Duodenal mucosa (tissue), 2 donors: ENCODE results near the gene KCNN4.
"Not testable (repeated sequence)": the region's sequence is repeated elsewhere in the genome, so short reads cannot be mapped to it uniquely, and the experiment has no call there.

Experiments
- H3K27ac ChIP-seq: one replicate; pipeline ENCODE4 v1.7.0; 2013; ENCODE audit warnings: low read depth, low read length
- H3K27me3 ChIP-seq, 2 donors: one replicate each; pipeline ENCODE4 v1.7.0; 2013; ENCODE audit warnings: low read length in 2 of 2, control low read depth in 1 of 2; ENCODE audit not compliant: insufficient read depth in 2 of 2, control insufficient read depth in 1 of 2
- H3K36me3 ChIP-seq, 2 donors: one replicate each; pipeline ENCODE4 v1.7.0; 2013; ENCODE audit warnings: low read length in 2 of 2, control low read depth in 1 of 2; ENCODE audit not compliant: insufficient read depth in 2 of 2, control insufficient read depth in 1 of 2
- H3K4me1 ChIP-seq, 2 donors: one replicate each; pipeline ENCODE4 v1.7.0; 2013; ENCODE audit warnings: low read length in 2 of 2, control low read depth in 1 of 2; ENCODE audit not compliant: insufficient read depth in 2 of 2, control insufficient read depth in 1 of 2
- H3K4me3 ChIP-seq, 2 donors: one replicate each; pipeline ENCODE4 v1.7.0; 2013; ENCODE audit warnings: low read length in 2 of 2, low read depth in 1 of 2
- H3K9ac ChIP-seq, 2 donors: one replicate each; pipeline ENCODE4 v1.7.0; 2013; ENCODE audit warnings: low read length in 2 of 2, low read depth in 1 of 2
- H3K9me3 ChIP-seq, 2 donors: one replicate each; pipeline ENCODE4 v1.7.0; 2013; ENCODE audit warnings: low read length in 2 of 2, control low read depth in 1 of 2; ENCODE audit not compliant: control insufficient read depth in 1 of 2

The KCNN4 gene

GRCh38 chr19:43765109-43765876 is 15.5 kb downstream of the KCNN4 start:
- peaks cover 14% of the 10 kb centered on the region in 2 donors for H3K4me1 ChIP-seq
- no peaks in the 10 kb centered on the region for H3K27me3 ChIP-seq
- no peak overlapping the region for H3K27ac ChIP-seq
- no peak overlapping the region for H3K4me3 ChIP-seq
- no peaks in the 10 kb centered on the region for H3K9me3 ChIP-seq
- H3K36me3 ChIP-seq, result peaks cover 0 to 5% of the 10 kb centered on the region in 2 donors
- H3K9ac ChIP-seq, result peak overlapping the region in 1 of 2 donors; percentile 12

GRCh38 chr19:43764684-43765083 is 16.1 kb downstream of the KCNN4 start:
- H3K9me3 ChIP-seq, H3K27ac ChIP-seq, H3K36me3 ChIP-seq, H3K4me3 ChIP-seq, H3K27me3 ChIP-seq: not testable (repeated sequence)
- Histone ChIP-seq H3K4me1 (peaks cover 14% of the 10 kb centered on the region in 2 donors), H3K9ac (peak overlapping the region in 1 of 2 donors; percentile 12)

DNA sequence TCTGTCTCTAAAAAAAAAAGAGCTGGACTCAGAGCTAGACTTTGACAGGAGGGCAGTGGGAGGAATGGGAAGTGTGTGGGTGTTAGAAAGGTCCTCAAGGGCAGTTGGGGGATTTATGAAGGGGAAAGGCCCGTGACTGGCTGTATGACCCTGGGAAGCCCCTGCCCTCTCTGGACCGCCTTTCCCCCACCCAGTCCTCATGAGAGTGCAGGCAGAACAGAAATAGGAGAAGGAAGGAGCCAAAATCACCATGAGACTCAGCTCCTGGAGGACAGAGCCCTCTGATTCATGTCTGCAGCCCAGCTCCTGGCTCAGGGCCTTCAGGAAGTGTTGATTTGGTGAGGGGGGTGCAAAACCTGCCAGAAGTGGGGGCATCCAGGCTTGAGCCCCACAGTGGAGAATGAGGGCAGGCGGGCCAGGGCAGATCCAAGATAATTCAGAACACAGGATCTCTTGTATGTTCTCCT is 17.3 kb downstream of the KCNN4 start:
- no peak overlapping the region for H3K27ac ChIP-seq
- peaks cover 14% of the 10 kb centered on the region in 2 donors for H3K4me1 ChIP-seq
- H3K9me3 ChIP-seq, result no peaks in the 10 kb centered on the region
- no peaks in the 10 kb centered on the region for H3K27me3 ChIP-seq
- H3K36me3 ChIP-seq, result no peaks in the 10 kb centered on the region
- H3K9ac ChIP-seq, result no peak overlapping the region
- H3K4me3 ChIP-seq, result no peak overlapping the region

DNA sequence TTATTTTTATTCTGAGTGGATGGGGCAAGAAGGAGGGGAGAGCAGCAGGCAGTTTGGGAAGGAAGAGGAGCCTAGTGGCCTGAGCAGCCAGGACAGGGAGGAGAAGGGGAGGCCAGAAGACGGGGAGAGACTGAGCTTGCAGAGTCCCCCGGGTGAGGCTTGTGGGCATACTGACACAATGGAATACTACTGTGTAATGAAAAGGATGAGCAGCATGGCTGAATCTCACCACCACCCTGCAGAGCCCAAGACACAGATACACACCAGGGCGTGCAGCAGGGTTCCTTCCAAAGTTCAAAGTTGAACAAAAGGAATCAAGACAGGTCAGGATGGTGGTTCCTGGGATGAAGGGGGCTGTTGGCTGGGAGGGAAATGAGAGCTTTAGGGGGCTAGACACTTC is 18.0 kb downstream of the KCNN4 start:
- peaks cover 14% of the 10 kb centered on the region in 2 donors for H3K4me1 ChIP-seq

GRCh38 chr19:43760941-43761340 is 19.8 kb downstream of the KCNN4 start:
- Histone ChIP-seq H3K9me3 (no peaks in the 10 kb centered on the region), H3K27me3 (no peaks in the 10 kb centered on the region), H3K4me1 (peaks cover 9 to 14% of the 10 kb centered on the region in 2 donors), H3K9ac (no peak overlapping the region), H3K27ac (no peak overlapping the region), H3K36me3 (no peaks in the 10 kb centered on the region), H3K4me3 (no peak overlapping the region)

More for the DNA sequence above, 18.0 kb downstream of the KCNN4 start:
- Histone ChIP-seq H3K9me3 (no peaks in the 10 kb centered on the region), H3K27ac (no peak overlapping the region), H3K27me3 (no peaks in the 10 kb centered on the region), H3K9ac (no peak overlapping the region), H3K36me3 (no peaks in the 10 kb centered on the region), H3K4me3 (no peak overlapping the region)

- Histone ChIP-seq H3K4me3 (no peak overlapping the region), H3K4me1 (peaks cover 3 to 5% of the 10 kb centered on the region in 2 donors), H3K27ac (no peak overlapping the region), H3K27me3 (no peaks in the 10 kb centered on the region), H3K36me3 (no peaks in the 10 kb centered on the region), H3K9me3 (no peaks in the 10 kb centered on the region), H3K9ac (no peak overlapping the region)
Measured at GRCh38 chr19:43759515-43759914, 21.3 kb downstream of the KCNN4 start.

DNA sequence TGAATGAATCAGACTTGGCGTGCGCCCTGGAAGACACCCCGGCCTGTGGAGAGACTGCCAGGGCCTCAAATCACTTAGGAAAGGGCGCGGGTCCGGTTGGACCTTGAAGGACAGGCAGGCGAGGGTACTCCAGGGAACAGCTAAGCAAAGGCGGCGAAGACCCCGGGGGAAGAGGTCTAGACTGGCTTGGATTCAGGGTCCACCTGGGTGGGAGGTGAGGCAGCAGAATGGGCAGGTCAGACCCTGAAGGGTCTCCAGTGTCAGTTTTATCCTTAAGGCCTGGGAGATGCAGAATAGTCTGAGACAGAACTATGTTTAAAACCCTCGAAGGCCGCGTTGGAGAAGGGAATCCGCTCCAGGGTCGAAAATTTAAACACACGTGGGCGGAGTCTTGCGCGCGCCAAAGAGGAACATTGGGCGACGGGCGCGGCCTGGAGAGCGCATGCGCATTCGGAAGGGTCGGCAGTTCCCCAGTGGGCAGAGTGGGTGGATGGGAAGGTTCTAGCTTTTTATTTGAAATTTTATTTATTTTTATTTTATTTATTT is 25.4 kb downstream of the KCNN4 start:
- H3K27me3 ChIP-seq, result no peaks in the 10 kb centered on the region
- peaks cover 21 to 22% of the 10 kb centered on the region in 2 donors for H3K4me1 ChIP-seq
- H3K9ac ChIP-seq, result peak overlapping the region; percentile 83 to 92
- no peaks in the 10 kb centered on the region for H3K9me3 ChIP-seq
- H3K4me3 ChIP-seq, result peak overlapping the region; percentile 85 to 97
- H3K27ac ChIP-seq, result peak overlapping the region; percentile 100
- H3K36me3 ChIP-seq, result peaks cover 4 to 9% of the 10 kb centered on the region in 2 donors

DNA sequence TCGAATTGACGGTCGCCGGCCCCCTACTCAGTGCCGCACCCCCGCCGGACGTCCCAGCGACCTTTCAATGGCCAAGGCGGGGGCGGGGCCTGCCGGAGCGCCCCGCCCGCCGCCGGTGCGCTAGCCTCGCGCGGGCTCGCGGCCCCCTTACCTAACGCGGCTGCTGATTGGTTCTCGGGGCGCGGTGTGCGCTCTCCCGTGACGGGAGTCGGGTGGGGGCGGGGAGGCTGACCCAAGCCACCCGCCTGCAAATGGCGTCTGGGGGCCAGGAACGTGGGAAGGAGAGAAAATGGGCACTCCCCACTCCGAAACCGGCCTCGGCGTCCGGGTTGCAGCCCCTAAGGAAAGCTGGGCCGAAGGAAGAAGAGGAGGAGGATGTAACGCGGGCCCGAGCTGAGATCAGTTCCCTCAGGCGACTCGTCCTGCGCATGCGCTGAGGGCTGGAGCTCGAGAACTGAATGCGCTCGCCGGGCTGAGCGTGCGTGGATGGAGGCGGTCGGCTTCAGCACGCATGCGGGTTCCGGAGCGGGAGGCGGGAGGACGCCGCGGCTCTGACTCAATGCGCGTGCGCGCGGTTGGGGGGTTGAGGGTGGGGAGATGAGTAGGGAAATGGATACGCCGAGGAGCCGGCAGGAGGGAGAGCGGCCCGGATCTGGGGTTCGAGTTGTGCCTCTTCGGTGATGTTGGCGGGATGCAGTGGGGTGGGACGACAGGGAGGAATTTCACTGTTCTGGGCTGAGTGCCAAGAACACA is 26.1 kb downstream of the KCNN4 start, which contains the start of gene SMG9:
TSS of gene SMG9 (minus strand) at position 460 of the 753 bp plus-strand sequence. CDS start 4,221 bp downstream, outside the sequence.
- Histone ChIP-seq H3K9ac (peak within 1 kb of the TSS; percentile 83 to 92), H3K27me3 (no peaks in the 10 kb centered on the region), H3K9me3 (no peaks in the 10 kb centered on the region), H3K27ac (peak within 1 kb of the TSS; percentile 100), H3K4me3 (peak within 1 kb of the TSS; percentile 85 to 97), H3K36me3 (peaks cover 9 to 15% of the 10 kb centered on the region in 2 donors), H3K4me1 (peaks cover 21 to 22% of the 10 kb centered on the region in 2 donors)

DNA sequence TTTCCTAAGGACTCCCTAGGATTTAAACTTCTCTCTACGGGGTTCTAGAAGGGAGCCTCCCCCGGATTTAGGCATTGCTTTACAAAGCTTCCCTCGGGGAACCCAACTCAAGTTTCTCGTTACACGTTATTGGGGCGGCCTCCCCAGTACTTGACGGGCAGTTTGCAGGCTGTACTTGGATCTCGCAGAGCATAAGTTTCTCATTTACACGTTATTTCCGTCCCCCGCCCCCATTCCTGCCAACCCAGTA is 26.6 kb downstream of the KCNN4 start:
- Histone ChIP-seq H3K27me3 (no peaks in the 10 kb centered on the region), H3K27ac (peak overlapping the region; percentile 100), H3K4me1 (peaks cover 21 to 22% of the 10 kb centered on the region in 2 donors)

More for the DNA sequence above, 26.6 kb downstream of the KCNN4 start:
- Histone ChIP-seq H3K9ac (peak overlapping the region; percentile 83 to 92), H3K9me3 (no peaks in the 10 kb centered on the region), H3K4me3 (peak overlapping the region; percentile 85 to 97), H3K36me3 (peaks cover 9 to 20% of the 10 kb centered on the region in 2 donors)
